Panc1 (cell line): ENCODE results near the gene NOX1.

Experiments
- POLR2AphosphoS5 ChIP-seq: IDR thresholded peaks from 2 replicates; pipeline ENCODE4 v1.6.1; 2012; ENCODE audit warnings: mild to moderate bottlenecking, low read depth, low read length, moderate library complexity
- SIN3A ChIP-seq: IDR thresholded peaks from 2 replicates; pipeline ENCODE4 v1.6.1; 2012; ENCODE audit warnings: low read depth, mild to moderate bottlenecking, low read length, moderate library complexity, borderline replicate concordance; ENCODE audit not compliant: insufficient read depth
- TF ChIP-seq, protein P1 (sequence below): fragments of 450-650 bp; IDR thresholded peaks from 2 replicates; pipeline ENCODE4 v1.5.1; 2017; ENCODE audit warnings: mild to moderate bottlenecking
- TF ChIP-seq, protein P2 (sequence below), 2 experiments: IDR thresholded peaks; 2 replicates each; pipeline ENCODE4 v1.6.1; 2011 to 2012; ENCODE audit warnings: low read depth in 2 of 2, control low read depth in 1 of 2, low read length in 1 of 2, mild to moderate bottlenecking in 1 of 2, moderate library complexity in 1 of 2; ENCODE audit not compliant: insufficient read depth in 1 of 2

DNA sequence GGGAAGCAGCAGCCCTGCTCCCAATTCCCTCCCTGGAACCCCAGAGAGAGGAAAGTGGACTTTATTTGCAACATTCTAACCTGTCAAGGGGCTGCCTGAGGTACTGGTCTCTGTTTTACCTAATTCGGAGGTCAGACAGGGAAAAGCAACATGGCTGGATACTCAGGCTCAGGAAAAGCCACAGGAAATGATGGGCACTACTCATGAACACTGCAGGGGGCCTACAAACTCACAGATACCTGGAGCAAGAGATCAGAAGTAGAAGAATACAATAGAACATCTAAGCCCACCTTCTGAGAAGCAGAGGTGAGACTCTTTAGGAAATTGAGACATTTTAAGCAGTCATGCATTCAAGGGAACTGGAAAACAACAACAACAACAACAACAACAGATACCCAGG is 69.4 kb downstream of the NOX1 start:
- TF ChIP-seq, protein P1, sequence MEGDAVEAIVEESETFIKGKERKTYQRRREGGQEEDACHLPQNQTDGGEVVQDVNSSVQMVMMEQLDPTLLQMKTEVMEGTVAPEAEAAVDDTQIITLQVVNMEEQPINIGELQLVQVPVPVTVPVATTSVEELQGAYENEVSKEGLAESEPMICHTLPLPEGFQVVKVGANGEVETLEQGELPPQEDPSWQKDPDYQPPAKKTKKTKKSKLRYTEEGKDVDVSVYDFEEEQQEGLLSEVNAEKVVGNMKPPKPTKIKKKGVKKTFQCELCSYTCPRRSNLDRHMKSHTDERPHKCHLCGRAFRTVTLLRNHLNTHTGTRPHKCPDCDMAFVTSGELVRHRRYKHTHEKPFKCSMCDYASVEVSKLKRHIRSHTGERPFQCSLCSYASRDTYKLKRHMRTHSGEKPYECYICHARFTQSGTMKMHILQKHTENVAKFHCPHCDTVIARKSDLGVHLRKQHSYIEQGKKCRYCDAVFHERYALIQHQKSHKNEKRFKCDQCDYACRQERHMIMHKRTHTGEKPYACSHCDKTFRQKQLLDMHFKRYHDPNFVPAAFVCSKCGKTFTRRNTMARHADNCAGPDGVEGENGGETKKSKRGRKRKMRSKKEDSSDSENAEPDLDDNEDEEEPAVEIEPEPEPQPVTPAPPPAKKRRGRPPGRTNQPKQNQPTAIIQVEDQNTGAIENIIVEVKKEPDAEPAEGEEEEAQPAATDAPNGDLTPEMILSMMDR = no peak
- TF ChIP-seq SIN3A = no peak
- TF ChIP-seq, protein P2, sequence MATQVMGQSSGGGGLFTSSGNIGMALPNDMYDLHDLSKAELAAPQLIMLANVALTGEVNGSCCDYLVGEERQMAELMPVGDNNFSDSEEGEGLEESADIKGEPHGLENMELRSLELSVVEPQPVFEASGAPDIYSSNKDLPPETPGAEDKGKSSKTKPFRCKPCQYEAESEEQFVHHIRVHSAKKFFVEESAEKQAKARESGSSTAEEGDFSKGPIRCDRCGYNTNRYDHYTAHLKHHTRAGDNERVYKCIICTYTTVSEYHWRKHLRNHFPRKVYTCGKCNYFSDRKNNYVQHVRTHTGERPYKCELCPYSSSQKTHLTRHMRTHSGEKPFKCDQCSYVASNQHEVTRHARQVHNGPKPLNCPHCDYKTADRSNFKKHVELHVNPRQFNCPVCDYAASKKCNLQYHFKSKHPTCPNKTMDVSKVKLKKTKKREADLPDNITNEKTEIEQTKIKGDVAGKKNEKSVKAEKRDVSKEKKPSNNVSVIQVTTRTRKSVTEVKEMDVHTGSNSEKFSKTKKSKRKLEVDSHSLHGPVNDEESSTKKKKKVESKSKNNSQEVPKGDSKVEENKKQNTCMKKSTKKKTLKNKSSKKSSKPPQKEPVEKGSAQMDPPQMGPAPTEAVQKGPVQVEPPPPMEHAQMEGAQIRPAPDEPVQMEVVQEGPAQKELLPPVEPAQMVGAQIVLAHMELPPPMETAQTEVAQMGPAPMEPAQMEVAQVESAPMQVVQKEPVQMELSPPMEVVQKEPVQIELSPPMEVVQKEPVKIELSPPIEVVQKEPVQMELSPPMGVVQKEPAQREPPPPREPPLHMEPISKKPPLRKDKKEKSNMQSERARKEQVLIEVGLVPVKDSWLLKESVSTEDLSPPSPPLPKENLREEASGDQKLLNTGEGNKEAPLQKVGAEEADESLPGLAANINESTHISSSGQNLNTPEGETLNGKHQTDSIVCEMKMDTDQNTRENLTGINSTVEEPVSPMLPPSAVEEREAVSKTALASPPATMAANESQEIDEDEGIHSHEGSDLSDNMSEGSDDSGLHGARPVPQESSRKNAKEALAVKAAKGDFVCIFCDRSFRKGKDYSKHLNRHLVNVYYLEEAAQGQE (IDR thresholded peaks at IDR 0.05; ENCODE audit: insufficient read depth in 1 of 2, low read depth in 2 of 2, low read length in 1 of 2) = no peak
- no peak for TF ChIP-seq POLR2AphosphoS5
